C4-2B (cell line): ENCODE measurements around the gene R3HDML.

Experiments
- H3K27ac ChIP-seq: fragments of 450-650 bp; 2 replicates; pipeline ENCODE4 v1.5.1; 2017
- CTCF ChIP-seq: fragments of 450-650 bp; conservative IDR thresholded peaks from 2 replicates; pipeline ENCODE4 v1.5.1; 2017; ENCODE audit warnings: mild to moderate bottlenecking
- ZFX ChIP-seq: fragments of 450-650 bp; IDR thresholded peaks from 2 replicates; pipeline ENCODE4 v1.6.1; 2017

Gene R3HDML

DNA sequence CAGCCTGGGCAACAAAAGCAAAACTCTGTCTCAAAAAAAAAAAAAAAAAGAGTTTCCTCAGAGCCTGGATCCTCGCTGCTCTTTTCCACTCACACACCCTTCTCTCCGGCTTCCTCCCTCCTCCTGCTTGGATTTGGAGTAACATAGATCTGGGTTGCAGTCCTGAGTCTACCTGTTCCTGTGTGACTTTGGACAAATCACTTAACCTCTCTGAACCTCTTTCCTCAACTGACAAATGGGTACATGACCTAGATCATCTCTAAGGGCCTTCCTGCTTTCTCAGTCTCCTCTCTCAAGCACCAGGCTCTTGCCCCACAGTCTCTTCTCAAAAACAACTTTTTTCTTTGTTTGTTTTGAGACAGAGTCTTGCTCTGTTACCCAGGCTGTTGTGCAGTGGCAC is 5.6 kb upstream of the R3HDML start:
- H3K27ac ChIP-seq: no peak overlapping the region
- TF ChIP-seq ZFX: no peak
- TF ChIP-seq CTCF: no peak

- no peak overlapping the region for H3K27ac ChIP-seq
- TF ChIP-seq ZFX: no peak
- no peak for TF ChIP-seq CTCF
These were observed 2.5 kb upstream of the R3HDML start for GRCh38 chr20:44334306-44334705.

DNA sequence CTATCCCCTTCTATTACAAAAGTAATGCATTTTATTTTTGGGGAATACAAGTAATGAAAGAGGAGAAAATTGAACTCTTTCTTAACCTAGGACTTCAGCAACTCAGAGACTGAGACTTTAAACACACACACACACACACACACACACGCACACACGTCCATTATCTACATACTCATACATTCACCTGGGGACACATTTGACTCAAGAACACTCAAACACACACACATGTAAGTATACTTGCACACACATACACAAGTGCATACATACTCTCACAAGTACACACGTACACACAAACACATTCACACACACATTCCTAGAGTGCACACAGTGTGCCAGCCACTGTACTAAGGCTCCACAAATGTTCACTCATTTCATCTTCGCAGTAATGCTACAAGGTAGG is 2.1 kb upstream of the R3HDML start:
- no peak overlapping the region for H3K27ac ChIP-seq
- TF ChIP-seq CTCF (no peak), ZFX (no peak)

GRCh38 chr20:44335675-44336074 is 1.2 kb upstream of the R3HDML start:
- no peak overlapping the region for H3K27ac ChIP-seq
- TF ChIP-seq ZFX (no peak), CTCF (no peak)

DNA sequence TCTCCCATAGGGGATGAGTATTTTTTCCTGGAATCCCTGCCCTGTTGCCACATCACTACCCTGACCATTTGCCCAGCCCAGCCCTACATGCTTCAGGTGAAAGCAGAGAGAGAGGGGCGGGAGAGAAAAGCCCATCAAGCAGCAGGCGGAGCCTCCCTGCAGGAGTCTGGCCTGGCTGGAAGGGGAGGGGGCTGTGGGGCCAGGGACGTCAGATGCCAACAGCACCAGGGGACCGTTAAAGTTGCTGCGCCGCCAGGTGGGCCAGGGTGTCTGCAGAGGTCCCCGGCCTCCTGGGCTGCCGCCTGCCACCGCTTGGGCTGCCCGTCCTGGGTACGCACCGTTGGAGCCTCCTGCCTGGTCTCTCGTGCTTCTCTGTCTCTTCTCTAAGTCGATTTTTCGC is 757 bp upstream of the R3HDML start:
- no peak for TF ChIP-seq CTCF
- TF ChIP-seq ZFX: no peak
- no peak overlapping the region for H3K27ac ChIP-seq

DNA sequence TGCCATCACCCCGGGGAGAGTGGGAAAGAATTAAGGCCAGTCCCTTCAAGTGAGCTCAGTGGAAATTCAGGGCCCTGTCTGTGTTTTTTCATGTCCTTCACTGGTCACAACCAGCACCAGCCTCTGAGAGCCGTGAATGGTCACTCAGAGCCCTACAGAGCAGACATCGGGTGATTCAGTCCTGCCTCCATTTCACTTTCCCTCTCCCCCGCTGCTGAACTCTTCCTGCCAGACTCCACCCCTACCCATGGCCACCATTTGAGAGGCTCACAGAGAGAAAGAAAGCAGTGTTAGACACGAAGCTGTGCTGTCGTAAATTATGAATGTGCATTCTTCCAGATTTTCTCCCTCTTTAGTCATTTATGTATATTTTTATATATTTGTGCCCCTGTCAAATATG is 5.4 kb downstream of the R3HDML start:
- TF ChIP-seq ZFX: no peak
- TF ChIP-seq CTCF: no peak

DNA sequence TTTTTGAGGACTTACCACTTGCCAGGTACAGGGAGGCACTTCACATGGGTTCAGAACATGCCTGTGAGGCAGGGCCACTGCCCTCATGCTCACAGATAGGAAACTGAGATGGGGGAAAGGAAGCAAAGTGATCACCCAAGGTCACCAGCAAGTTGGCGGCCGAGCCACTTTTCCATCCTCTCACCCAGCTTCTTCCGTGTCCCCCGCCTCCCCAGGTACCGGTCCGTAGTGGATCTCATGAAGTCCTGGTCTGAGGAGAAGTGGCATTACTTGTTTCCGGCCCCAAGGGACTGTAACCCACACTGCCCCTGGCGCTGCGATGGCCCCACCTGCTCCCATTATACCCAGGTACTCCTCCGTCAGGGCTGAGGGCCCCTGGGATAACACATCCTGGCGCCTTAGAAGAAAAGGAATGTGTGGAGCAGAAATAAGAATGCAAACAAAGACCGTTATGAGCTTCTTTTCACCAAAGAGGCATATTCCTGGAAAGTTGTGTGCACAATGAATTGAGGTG is 6.4 kb downstream of the R3HDML start:
- no peak overlapping the region for H3K27ac ChIP-seq
- TF ChIP-seq ZFX (no peak), CTCF (no peak)

More for the DNA sequence above, 5.4 kb downstream of the R3HDML start:
- no peak overlapping the region for H3K27ac ChIP-seq

GRCh38 chr20:44344723-44345122 is 7.9 kb downstream of the R3HDML start:
- H3K27ac ChIP-seq: no peak overlapping the region
- TF ChIP-seq CTCF (no peak), ZFX (no peak)
